NOMO-1 (cell line): Measurements from ENCODE around the gene UST.
"Not testable (repeated sequence)": the region's sequence is repeated elsewhere in the genome, so short reads cannot be mapped to it uniquely, and the experiment has no call there.

Experiments
- DNase-seq, 2 experiments: peaks; one replicate each; lab custom pipeline; 2025; ENCODE audit not compliant: unreplicated experiment in 2 of 2; lab: John Stamatoyannopoulos, UW

UST gene

DNA sequence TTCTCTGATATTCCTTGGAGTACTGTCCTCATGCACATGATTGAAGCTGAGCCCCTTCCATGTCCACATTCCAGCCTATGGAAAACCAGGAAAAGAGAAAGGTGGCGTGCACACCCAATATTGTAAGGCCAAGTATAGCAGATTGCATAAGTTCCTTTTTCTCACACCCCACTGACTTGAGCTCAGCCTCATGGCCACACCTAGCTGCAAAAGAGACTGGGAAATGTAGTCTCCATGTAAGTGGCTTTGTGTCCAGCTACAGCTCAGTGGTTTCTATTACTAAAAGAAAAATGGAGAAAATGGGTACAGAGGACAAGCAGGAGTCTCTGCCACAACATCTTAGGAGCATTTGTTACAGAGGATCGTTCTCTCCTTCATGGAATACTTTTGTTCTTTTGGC lies 10.8 kb upstream of the UST start:
- peak; percentile 61 for DNase-seq

DNA sequence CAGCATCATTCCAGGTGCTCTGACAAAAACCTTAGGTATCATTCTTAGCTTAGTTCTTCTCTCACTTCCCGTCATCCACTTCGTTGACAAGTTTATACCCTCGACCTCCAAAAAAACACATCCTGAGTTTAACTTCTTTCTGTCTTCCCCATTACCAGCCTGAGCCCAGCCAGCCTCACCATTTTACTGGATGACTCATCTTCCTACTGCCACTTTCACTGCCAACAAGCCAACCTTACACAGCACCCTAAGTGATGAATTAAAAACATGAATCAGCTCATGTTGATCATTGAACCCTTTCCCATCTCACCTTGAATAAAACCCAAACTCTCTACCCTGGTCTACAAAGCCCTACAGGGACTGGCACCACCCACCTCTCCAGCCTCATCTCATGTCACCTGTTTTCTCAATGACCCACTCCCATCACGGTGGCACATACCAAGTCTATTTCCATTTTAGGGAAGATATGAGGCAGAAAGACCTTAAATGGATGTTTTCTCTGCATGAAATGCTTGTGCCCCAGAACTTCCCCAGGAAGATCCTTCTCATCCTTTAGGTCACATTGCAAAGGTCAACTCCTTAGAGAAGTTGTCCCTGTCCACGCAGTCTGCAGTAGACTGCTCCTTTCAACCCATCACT lies 9.9 kb upstream of the UST start:
- peak; percentile 29 to 30 for DNase-seq

DNA sequence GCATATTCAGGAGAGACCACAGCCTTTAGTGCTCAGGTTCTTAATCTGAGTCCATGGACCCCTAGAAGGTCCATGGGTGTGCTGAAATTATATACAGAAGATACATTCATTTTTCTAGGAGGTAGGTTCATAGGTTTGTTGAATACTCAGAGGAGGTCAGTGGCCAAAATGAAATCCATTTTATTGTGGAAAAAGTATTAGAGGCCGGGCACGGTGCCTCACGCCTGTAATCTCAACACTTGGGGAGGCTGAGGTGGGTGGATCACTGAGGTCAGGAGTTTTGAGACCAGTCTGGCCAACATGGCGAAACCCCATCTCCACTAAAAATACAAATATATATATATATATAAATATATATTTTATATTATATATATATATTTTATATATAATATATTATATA lies 9.0 kb upstream of the UST start:
- DNase-seq = no peak

DNA sequence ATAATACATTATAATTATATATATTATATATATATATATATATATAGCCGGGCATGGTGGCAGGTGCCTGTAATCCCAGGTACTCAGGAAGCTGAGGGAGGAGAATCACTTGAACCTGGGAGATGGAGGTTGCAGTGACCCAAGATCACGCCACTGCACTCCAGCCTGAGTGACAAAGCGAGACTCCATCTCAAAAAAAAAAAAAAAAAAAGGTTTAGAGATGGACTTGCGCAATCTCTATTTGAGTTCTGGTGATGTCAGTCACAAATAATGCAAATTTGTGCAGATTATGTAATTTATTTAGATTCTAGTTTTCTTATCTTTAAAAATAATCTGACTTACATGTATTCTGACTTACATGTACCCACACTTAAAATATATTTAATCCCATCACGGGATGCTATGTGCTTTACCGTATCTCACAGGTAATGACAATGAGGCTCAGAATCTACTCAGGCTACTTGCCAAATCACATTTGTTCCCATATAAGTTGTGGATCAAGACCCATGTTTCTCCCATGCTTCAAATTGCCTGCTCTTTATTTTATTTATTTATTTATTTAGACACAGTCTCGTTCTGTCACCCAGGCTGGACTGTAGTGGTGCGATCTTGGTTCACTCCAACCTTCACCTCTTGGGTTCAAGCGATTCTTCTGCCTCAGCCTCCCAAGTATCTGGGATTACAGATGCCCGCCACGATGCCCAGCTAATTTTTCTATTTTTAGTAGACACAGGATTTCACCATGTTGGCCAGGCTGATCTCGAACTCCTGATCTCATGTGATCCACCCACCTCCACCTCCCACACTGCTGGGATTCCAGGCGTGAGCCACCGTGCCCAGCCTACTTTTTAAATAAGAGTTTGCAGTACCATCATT lies 7.6 kb upstream of the UST start:
- DNase-seq = peak; percentile 3 to 21

DNA sequence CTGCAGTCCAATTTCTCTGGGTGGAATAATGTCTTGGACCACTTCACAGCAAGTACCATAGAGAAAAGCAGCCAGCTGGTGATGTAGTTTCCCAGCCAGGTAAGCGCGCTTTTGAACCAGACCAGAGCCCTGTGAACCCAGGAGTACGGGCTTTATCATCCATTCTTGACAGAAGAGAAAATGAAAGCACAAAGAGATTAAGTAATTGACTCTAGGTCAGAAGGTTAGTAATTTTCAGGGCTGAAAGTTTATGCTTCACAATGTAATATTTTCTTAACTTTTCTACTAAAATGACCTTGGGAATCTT lies 7.1 kb upstream of the UST start:
- no peak for DNase-seq

DNA sequence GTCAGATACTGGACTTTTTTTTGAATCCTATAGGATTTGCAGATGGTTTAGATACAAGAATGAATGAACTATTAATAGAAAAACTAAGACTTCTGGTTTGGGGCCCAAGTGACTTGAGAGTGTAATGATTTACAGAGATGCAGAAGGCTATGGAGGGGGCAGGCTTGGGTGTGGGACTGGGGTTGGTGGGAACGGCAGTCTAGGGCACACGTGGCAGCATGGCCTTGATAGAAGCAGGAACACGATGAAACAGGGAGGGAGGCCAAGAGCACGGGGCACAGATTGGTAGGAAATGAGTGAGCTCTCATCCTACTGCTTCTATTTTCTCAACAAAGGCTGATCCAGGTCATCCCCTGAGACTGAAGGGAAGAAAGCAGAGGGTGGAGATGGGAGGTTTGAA lies 3.4 kb upstream of the UST start:
- no peak for DNase-seq

DNA sequence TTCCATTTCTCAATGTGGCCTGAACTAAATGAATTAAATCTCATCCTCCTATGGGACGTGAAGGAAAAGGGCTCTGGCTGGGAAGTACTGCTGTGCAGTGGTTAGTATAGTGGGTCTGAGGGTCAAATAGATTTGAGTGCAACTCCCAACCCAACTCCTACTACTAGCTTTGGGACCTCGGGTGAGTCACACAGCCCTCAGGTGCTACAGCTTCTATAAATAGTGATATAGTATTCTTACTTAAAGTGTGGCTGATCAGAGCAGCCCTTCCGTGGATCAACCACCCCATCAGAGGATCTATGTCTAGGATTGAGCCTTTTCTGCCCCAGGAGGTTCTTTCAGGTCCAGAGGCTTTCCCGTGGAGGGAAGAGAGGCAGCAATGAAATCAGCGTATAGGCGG lies 904 bp upstream of the UST start:
- no peak for DNase-seq

DNA sequence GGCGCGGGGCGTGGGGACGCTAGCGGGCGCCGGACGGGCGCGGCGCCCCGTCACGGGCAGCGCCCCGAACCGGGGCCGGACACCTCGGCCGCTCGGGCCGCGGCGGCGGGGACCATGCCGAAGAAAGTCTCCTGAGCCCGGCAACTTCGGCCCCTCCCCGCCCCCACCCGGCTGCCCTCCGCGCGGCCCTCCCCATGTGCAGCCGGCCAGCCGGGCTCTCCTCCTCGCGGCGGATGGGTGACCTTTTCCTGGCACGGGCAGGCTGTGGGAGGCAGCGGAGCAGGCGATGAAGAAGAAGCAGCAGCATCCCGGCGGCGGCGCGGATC lies 278 bp downstream of the UST start:
- DNase-seq = no peak

DNA sequence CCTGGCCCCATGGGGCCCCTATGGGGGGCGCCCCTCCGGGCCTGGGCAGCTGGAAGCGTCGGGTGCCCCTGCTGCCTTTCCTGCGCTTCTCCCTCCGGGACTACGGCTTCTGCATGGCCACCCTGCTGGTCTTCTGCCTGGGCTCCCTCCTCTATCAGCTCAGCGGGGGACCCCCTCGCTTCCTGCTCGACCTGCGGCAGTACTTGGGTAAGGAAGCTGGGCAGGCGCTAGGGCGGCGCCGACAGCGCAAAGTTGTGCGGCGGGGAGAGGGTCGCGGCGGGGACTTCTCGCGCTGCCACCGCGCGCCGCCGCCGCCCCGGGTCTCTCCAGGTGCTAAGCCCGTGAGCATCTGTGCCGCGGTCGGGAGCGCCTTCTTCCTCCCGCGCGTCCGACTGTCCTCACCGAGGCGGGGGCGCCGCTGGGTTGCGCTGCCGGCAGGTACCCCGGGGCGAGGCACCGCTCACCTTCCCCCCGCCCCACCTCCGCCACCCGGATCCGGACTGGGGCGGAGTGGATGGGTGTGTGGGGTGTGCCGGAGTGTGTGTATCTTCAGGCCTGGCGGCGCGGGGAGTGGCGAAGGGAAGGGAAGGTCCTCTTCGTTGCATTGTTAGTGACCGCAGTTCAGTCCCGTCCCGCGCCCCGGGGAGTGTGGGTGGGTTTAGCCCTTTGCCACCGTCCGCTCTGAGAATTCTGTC lies 788 bp downstream of the UST start:
- peak; percentile 18 to 20 for DNase-seq

DNA sequence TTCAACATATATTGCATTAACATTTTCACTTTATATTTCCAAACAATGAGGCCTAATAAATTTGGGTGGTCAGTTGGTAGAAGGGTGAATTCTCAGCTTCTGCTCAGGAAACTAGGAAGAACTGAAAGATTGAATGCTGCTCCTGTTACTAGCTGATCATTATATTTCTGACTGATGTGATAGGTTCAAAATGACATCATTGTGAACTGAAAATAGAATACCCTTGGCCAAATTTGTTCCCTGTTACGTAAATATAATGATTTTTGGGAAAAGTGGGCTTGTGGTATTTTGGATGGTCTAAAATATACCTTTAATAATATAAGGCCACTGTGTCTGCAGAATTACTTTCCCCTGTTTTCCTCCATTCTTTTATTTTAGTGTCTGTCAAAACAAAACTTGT lies 2.8 kb downstream of the UST start:
- DNase-seq = no peak

DNA sequence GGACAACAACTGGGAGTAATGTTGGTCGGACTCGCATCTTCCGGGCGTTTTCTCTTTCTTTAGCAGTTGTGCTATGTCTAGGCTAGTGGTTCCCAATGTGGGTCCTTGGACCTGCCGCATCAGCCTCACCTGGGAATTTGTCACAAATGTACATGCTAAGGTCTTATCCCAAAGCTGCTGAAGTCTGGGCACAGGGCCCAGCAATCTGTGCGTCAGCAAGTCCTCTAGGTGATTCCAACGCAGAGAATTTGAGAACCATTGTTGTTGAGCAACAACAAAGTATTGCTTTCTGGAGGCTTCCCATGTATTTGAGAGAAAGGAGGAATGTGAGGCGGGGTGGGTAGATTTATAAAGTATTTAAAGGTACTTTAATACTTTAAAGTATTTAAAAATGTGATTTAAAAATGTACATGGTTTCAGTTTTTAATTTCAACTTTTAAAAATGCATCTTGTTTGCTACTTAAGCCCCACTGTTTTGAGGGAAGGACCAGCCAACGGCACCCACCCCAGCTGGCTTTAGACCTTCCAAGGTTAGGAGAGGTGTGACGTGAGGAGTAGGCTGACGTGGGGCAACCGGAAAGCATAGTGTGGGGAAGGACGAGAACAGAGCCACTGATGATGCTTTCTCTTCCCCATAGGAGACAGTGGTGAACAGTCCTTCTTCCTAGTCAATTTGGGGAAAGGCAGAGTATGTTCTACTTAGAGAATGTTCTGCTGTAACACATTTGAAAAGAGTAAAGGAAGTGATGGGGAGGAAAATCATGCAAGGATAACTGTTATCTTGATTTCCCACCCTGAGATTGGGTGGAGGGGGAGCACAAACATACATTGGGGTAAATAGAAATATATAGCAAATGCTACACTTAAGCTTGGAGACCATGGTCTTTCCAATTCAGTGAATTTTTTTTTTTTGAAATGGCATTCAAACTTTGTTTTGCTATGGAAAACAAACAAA lies 4.3 kb downstream of the UST start:
- no peak for DNase-seq

DNA sequence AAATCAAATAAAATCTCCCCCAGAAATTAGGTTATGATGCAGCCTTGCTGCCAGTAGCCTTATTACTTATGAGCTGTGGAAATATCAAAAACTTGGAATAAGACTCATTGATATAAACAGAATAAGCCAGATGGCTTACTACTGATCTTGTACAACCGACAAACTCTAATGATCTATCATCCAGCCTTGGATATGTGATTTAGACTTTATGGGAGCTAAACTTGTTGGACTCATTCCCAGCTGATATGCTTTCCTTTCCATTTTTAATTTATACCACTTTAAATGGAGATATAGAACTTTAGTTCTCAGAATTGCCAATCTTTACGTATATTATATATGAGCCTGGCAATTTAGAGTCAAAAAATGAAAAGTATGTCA lies 5.0 kb downstream of the UST start:
- no peak for DNase-seq

DNA sequence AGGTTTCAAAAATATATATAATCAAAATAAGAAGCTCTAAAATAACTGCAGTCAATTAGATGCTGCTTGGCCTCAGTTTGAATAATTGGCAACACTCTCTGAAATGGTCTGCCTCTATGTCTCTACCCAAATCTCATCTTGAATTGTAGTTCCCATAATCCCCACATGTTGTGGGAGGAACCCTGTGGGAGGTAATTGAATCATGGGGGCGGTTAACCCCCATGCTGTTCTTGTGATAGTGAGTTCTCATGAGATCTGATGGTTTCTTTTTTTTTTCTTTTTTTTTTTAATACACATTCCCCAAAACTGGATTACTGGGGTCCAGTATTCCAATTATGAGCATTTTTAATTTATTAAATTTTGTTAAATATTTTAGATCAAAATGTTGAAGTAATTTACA lies 8.5 kb downstream of the UST start:
- DNase-seq = not testable (repeated sequence)

DNA sequence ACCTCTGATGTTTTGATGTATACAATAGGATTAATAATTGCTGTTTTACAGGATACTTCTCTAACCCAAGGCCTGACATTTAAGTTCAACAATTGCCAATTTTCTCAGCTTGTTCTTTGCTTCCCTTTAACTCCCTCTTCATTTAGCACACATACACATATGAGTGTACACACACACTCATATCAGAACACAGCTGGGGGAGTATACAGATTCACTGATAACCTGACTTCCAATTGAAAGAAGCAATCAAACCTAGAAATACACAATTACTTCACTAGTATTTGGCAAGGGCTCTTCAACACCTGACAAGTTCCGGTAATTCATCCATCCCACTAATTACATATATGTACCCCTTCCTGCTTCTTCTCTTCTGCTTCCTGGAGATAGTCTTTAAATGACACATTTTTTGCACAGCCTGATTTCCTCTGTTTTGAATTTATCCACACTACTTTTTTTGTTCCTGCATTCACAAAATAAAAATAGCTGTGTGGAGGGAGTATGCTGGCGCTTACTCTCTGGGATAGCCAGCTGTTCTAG lies 11.2 kb downstream of the UST start:
- peak; percentile 33 to 68 for DNase-seq

DNA sequence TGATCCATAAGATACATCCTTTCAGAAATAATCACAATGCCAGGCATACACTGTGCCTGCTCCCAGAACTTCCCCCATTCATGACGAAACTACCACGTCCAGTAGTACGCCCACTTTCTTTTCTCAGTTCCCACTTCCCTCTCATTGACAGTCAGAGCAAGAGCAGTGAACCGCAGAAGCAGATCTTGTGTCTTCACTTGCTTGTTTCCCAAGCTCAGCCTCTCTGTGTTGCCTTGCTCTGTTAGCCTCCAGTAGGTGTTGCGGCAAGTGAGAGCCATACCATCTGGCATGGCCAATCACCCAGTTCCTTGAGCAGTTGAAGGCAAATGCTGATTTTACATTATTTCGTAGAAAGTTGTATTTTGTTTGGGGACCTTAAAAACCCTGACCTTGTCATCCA lies 11.7 kb downstream of the UST start:
- peak; percentile 80 to 98 for DNase-seq

DNA sequence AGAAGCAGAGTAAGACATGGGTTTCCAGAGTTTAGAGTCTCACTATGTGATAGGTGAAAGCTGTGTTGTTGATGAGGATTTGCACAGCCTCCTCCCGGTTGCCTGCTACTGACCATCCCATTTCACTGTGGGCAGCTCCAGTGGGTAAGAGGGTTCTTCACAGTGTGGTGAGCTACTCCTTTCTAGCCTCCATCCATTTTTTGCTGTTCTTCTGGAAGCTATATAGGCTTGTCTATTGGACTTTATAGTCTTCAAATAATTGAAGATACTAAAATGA lies 13.4 kb downstream of the UST start:
- DNase-seq = no peak

DNA sequence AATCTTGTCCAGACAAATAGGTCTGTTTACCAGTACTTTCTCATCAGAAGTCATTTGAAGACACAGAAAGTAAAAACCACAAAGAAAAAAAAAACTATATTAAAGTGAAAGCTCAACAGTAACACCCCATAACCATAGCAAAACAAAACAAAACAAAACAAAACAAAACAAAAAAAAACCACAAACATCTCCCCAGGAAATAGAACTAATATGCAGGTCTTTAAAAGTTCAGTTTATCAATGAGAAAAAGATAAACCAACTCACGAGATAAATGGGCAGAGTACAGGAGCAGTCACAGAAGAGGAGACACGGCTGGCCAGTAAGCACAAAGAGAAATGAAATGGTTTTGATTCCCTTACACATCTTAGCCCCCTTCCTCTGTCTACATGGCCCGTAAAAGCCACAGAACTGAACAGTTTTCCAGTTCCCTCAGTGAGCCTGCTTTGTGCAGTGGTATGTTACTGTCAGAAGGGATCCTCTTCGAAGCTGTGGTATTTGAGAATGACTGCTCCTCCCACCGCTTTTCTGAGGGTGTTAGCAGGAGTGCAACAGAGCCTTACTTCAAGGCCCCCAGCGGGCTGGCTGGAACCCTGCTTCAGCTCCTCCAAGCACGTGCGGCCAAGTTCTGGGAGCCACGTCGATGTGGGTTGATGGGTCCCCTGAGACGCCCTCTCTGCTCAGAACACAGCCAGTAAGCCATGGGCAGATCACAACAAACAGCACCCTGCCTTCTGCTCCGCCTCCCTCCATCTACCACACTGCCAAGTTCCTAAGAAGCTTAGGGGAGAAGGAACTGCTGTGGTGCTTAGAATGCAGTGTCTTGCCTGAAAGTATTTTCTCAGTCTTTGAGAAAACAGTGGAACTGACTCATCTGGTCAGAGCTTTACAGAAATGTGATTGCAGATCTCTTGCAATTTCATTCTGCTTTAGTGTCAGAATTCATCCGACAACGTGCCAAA lies 14.0 kb downstream of the UST start:
- peak; percentile 32 to 54 for DNase-seq

DNA sequence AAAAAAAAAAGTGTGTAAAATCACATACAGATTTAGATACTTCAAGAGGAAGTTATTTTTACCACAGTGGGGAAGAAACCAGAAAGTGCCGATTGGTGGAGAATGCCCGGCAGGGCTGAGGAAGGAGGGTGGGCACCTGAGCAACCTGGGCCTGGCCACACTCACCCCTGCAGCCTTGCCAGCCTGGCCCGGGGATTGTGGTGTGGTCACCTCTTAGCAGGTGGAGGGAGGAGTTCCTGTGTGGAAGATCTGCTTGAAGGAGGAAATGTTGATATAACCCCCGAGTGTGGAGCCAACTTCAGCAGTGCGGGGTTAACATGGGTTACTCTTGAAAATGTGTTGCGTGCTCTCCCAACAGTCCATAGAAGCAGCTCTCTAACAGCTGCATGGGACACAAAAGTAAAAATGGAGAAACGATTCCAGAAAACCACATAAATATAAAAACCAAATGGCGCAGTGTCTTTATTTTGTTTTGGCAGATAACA lies 14.7 kb downstream of the UST start:
- DNase-seq = no peak

DNA sequence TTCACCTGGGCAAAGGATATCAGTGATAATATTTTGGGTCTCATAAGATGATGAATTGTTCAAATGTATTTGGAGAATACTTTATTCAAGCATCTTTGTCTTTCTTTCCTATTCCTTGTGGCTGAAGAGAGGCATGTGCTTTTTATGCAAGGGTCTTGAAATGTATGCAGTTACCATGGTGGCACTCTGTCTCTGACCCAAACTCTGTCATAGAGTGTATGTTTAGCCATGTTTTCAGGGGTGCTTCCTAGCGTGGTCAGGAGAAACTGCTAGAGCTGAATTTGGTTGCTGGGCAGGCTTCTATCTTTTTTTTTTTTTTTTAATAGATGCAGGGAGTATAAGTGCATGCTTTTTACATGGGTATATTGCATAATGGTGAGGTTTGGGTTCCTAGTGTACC lies 15.4 kb downstream of the UST start:
- no peak for DNase-seq
